Stimulated activated CD8-positive, alpha-beta memory T cell treated with anti-CD3 and anti-CD28 coated beads, Interleukin-4, amount 100 ng/mL, for 24 hours (primary cell): Measurements from ENCODE around the gene VAMP2.
A peak's percentile ranks its signal among the peaks of the same experiment; 100 is the strongest.

Experiments
- DNase-seq: peaks from one replicate; pipeline ENCODE4 v3.0.0-alpha.2; 2020; ENCODE audit warnings: low read depth

VAMP2 gene

GRCh38 chr17:8142887-8143580 is 19.7 kb downstream of the VAMP2 start:
- DNase-seq: no peak

- DNase-seq: no peak
Observed at GRCh38 chr17:8142158-8142886, 20.4 kb downstream of the VAMP2 start.

- DNase-seq: no peak
Observed at GRCh38 chr17:8141741-8142140, 21.0 kb downstream of the VAMP2 start.

- no peak for DNase-seq
Observed at GRCh38 chr17:8141045-8141444, 21.7 kb downstream of the VAMP2 start.

GRCh38 chr17:8140065-8141029 is 22.4 kb downstream of the VAMP2 start:
- no peak for DNase-seq

GRCh38 chr17:8138672-8139371 is 23.9 kb downstream of the VAMP2 start:
- peak; percentile 91 for DNase-seq

- no peak for DNase-seq
Observed at GRCh38 chr17:8138374-8138671, 24.4 kb downstream of the VAMP2 start.

- no peak for DNase-seq
Observed at GRCh38 chr17:8137645-8138373, 24.9 kb downstream of the VAMP2 start.

- no peak for DNase-seq
Observed at GRCh38 chr17:8133941-8134340, 28.8 kb downstream of the VAMP2 start.

GRCh38 chr17:8133399-8133798 is 29.3 kb downstream of the VAMP2 start:
- DNase-seq: no peak

GRCh38 chr17:8131844-8132441 is 30.8 kb downstream of the VAMP2 start:
- no peak for DNase-seq

GRCh38 chr17:8128125-8128784 is 34.5 kb downstream of the VAMP2 start:
- DNase-seq: no peak

GRCh38 chr17:8126491-8127066 is 36.2 kb downstream of the VAMP2 start:
- no peak for DNase-seq

- no peak for DNase-seq
Observed at GRCh38 chr17:8125947-8126490, 36.7 kb downstream of the VAMP2 start.

- peak; percentile 77 for DNase-seq
Observed at GRCh38 chr17:8125154-8125946, 37.4 kb downstream of the VAMP2 start.

GRCh38 chr17:8124350-8125153 is 38.2 kb downstream of the VAMP2 start:
- DNase-seq: no peak

- DNase-seq: no peak
Observed at GRCh38 chr17:8123695-8124349, 38.9 kb downstream of the VAMP2 start, which contains the start of gene HES7. Gene HES7 (minus strand): TSS chr17:8124106. CDS start chr17:8124084, 22 bp downstream.
